Mucosa of stomach (tissue), 1 donor: ENCODE measurements around the gene NYNRIN.

Experiments
- H3K27me3 ChIP-seq: one replicate; pipeline ENCODE4 v1.7.0; 2013; ENCODE audit warnings: mild to moderate bottlenecking, low read length; ENCODE audit not compliant: control insufficient read depth, insufficient read depth
- H3K36me3 ChIP-seq: one replicate; pipeline ENCODE4 v1.7.0; 2013; ENCODE audit warnings: low read length; ENCODE audit not compliant: control insufficient read depth, insufficient read depth
- H3K4me1 ChIP-seq: one replicate; pipeline ENCODE4 v1.7.0; 2013; ENCODE audit warnings: mild to moderate bottlenecking, low read length; ENCODE audit not compliant: control insufficient read depth, insufficient read depth
- H3K4me3 ChIP-seq: one replicate; pipeline ENCODE4 v1.7.0; 2013; ENCODE audit warnings: low read length
- H3K9ac ChIP-seq: one replicate; pipeline ENCODE4 v1.7.0; 2013; ENCODE audit warnings: mild to moderate bottlenecking, low read length, moderate library complexity
- H3K9me3 ChIP-seq: one replicate; pipeline ENCODE4 v1.7.0; 2013; ENCODE audit warnings: mild to moderate bottlenecking, low read length, moderate library complexity; ENCODE audit not compliant: control insufficient read depth
- donor health status: Pancreatic carcinoma.

Gene NYNRIN

GRCh38 chr14:24372701-24373416, 25.9 kb upstream of the NYNRIN start:
- Histone ChIP-seq H3K4me3 (no peak overlapping the region), H3K27me3 (peaks cover 12% of the 10 kb centered on the region), H3K36me3 (no peaks in the 10 kb centered on the region), H3K9ac (no peak overlapping the region), H3K4me1 (peaks cover 4% of the 10 kb centered on the region), H3K9me3 (no peaks in the 10 kb centered on the region)

DNA sequence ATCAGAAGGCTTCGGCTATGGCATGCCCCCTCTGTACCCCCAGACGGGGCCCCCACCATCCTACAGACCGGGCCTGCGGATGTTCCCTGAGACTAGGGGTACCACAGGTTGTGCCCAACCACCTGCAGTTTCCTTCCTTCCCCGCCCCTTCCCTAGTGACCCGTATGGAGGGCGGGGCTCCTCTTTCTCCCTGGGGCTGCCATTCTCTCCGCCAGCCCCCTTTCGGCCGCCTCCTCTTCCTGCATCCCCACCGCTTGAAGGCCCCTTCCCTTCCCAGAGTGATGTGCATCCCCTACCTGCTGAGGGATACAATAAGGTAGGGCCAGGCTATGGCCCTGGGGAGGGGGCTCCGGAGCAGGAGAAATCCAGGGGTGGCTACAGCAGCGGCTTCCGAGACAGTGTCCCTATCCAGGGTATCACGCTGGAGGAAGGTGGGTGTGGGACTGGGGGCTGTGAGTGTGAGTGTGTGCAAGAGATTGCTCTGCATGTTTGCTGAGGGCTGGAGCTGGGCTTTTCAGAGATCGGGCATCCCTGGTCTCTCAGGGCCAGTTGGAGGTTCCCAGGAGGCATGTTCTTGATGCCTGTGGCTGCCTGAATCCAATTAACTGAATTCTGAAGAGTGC, 22.2 kb upstream of the NYNRIN start:
- no peak overlapping the region for H3K9ac ChIP-seq
- no peaks in the 10 kb centered on the region for H3K27me3 ChIP-seq
- H3K36me3 ChIP-seq: no peaks in the 10 kb centered on the region
- no peak overlapping the region for H3K4me3 ChIP-seq
- H3K4me1 ChIP-seq: no peaks in the 10 kb centered on the region
- no peaks in the 10 kb centered on the region for H3K9me3 ChIP-seq

GRCh38 chr14:24377126-24377525, 21.7 kb upstream of the NYNRIN start:
- H3K4me3 ChIP-seq: no peak overlapping the region
- no peaks in the 10 kb centered on the region for H3K27me3 ChIP-seq
- H3K36me3 ChIP-seq: no peaks in the 10 kb centered on the region
- no peak overlapping the region for H3K9ac ChIP-seq
- no peaks in the 10 kb centered on the region for H3K4me1 ChIP-seq
- H3K9me3 ChIP-seq: no peaks in the 10 kb centered on the region

DNA sequence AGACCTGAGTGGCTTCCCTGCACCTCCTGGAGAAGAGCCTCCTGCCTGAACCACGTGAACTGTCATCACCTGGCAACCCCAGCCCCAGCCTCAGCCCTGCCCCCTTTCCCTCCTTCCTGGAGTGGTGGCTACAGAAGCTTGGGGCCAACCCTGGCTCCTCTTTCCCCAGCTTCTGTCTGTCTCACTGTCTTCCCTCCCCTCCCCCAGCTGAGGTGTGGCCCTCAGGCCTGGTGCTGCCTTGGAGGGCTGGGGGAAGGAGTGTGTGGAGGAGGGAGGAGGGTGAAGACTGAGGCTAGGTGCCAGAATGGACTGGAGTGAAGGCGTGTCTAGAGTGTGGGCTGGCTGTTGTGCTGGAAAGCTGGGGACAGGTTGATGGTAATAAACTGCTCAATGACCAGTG, 21.1 kb upstream of the NYNRIN start:
- no peak overlapping the region for H3K9ac ChIP-seq
- H3K4me1 ChIP-seq: no peaks in the 10 kb centered on the region
- H3K4me3 ChIP-seq: no peak overlapping the region
- H3K9me3 ChIP-seq: no peaks in the 10 kb centered on the region
- H3K27me3 ChIP-seq: no peaks in the 10 kb centered on the region
- no peaks in the 10 kb centered on the region for H3K36me3 ChIP-seq

GRCh38 chr14:24378327-24378726, 20.5 kb upstream of the NYNRIN start:
- no peak overlapping the region for H3K9ac ChIP-seq
- H3K27me3 ChIP-seq: no peaks in the 10 kb centered on the region
- H3K36me3 ChIP-seq: no peaks in the 10 kb centered on the region
- H3K4me3 ChIP-seq: no peak overlapping the region
- no peaks in the 10 kb centered on the region for H3K9me3 ChIP-seq
- H3K4me1 ChIP-seq: no peaks in the 10 kb centered on the region

- Histone ChIP-seq H3K9ac (no peak overlapping the region), H3K4me1 (no peaks in the 10 kb centered on the region), H3K27me3 (no peaks in the 10 kb centered on the region), H3K4me3 (no peak overlapping the region), H3K9me3 (no peaks in the 10 kb centered on the region), H3K36me3 (no peaks in the 10 kb centered on the region)
Measured at GRCh38 chr14:24378981-24379906, 19.6 kb upstream of the NYNRIN start.

GRCh38 chr14:24379907-24380730, 18.7 kb upstream of the NYNRIN start:
- Histone ChIP-seq H3K4me3 (no peak overlapping the region), H3K9me3 (no peaks in the 10 kb centered on the region), H3K27me3 (no peaks in the 10 kb centered on the region), H3K9ac (no peak overlapping the region), H3K36me3 (no peaks in the 10 kb centered on the region), H3K4me1 (no peaks in the 10 kb centered on the region)

DNA sequence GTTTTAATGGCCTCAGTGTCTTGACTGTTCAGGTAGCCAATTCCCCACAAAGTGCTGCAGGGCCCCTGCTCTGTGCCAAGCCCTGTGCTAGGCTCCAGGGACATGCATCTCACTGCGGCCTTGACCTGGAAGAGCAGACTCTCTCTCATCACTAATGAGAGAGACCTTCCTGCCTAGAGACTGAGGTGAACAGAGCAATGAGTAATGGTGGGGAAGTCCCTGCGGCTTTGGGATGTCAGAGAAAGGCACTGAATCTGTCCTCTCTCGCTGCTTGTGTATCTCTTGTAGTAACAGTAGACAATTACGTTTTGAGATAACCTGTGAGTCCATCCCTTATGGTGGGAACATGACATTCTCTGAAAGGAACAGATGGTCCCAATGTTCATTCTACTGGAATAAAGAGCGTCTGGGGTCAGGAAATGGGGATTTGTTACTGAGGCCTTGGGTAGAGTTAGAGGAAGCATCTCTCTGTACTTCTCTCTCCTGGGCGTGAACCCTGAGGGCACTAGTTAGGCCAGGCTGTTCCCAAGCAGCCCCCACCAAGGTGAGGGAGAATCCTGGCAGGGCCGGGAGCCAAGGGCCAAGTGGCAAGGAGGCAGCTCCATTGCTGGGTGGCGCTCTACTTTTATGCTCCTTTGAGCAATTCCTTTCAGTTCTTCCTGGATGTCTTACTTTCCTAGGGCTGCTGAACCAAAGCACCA, 17.3 kb upstream of the NYNRIN start:
- Histone ChIP-seq H3K27me3 (no peaks in the 10 kb centered on the region), H3K9ac (no peak overlapping the region), H3K9me3 (no peaks in the 10 kb centered on the region), H3K36me3 (no peaks in the 10 kb centered on the region), H3K4me3 (no peak overlapping the region), H3K4me1 (no peaks in the 10 kb centered on the region)

DNA sequence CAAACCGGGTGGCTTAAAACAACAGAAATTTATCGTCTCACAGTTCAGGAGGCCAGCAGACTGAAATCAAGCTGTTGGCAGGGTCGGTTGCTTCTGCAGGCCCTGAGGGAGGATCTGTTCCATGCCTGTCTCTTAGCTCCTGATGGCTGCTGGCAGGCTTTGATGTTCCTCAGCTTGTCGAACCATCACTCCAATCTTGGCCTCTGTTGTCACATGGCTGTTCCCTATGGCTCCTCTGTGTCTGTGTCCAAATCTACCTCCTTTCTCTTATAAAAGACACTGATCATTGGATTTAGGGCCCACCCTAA, 16.8 kb upstream of the NYNRIN start:
- Histone ChIP-seq H3K4me1 (no peaks in the 10 kb centered on the region), H3K9ac (no peak overlapping the region), H3K27me3 (no peaks in the 10 kb centered on the region), H3K9me3 (no peaks in the 10 kb centered on the region), H3K36me3 (no peaks in the 10 kb centered on the region), H3K4me3 (no peak overlapping the region)

DNA sequence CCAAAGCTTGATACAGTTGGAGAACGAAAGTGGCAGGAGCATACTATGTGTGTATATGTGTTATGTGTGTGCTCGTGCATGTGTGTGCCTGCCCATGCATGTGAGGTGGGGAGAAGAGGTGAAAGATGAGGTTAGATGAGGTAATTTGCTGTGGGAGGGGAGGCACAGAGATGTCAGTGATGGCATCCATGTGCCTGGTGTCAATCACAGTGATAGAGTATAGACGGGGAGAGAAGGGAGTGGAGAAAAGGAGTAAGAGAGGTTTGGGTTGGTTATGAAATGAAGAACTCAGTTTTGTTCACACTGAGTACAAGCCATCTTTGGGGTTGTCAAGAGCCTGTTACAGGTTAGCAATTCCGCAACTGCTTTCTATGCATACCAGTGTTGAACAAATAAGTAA, 14.6 kb upstream of the NYNRIN start:
- Histone ChIP-seq H3K36me3 (no peaks in the 10 kb centered on the region), H3K4me1 (no peaks in the 10 kb centered on the region), H3K9me3 (no peaks in the 10 kb centered on the region), H3K9ac (no peak overlapping the region), H3K4me3 (no peak overlapping the region), H3K27me3 (no peaks in the 10 kb centered on the region)

DNA sequence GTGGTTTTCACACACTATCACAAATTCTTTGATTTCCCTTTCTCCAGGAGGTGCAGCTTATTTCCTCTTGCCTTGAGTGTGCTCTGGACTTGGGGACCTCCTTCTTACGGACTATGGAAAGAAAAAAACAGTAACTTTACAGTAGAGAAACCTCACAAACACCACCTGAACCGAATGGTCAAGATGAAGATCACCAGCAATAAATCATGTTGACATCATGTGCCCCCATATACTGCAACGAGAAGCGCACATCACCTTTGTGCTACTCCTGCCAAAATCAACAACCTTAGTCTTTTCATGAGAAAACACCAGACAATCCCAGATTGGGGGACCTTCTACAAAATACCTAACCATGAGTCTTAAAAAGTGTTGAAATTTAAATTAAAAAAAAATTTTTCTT, 13.3 kb upstream of the NYNRIN start:
- Histone ChIP-seq H3K4me3 (no peak overlapping the region), H3K9me3 (no peaks in the 10 kb centered on the region), H3K4me1 (no peaks in the 10 kb centered on the region), H3K36me3 (no peaks in the 10 kb centered on the region), H3K27me3 (no peaks in the 10 kb centered on the region), H3K9ac (no peak overlapping the region)
